Measurements from ENCODE around the gene TCTN3. TPM values are rescaled to one million over a fixed set of nuclear protein-coding genes. Genes with fewer than 3 reads are reported as not detected.

The TCTN3 gene
- total RNA-seq, 1 experiment from 2014 or later, result 32.5 TPM

- Mint-ChIP-seq H3K9me3 (ENCODE audit: unreplicated experiment) (peaks cover 7% of the 10 kb centered on the region), H3K4me1 (ENCODE audit: insufficient read depth, unreplicated experiment) (peaks cover 7% of the 10 kb centered on the region), H3K4me3 (ENCODE audit: unreplicated experiment) (peak overlapping the region; percentile 83), H3K27ac (ENCODE audit: low read depth, unreplicated experiment) (peak overlapping the region; percentile 86), H3K27me3 (ENCODE audit: insufficient read depth, unreplicated experiment) (no peaks in the 10 kb centered on the region), H3K36me3 (ENCODE audit: insufficient read depth, unreplicated experiment) (peaks cover 30% of the 10 kb centered on the region)
- TF ChIP-seq, protein P1, sequence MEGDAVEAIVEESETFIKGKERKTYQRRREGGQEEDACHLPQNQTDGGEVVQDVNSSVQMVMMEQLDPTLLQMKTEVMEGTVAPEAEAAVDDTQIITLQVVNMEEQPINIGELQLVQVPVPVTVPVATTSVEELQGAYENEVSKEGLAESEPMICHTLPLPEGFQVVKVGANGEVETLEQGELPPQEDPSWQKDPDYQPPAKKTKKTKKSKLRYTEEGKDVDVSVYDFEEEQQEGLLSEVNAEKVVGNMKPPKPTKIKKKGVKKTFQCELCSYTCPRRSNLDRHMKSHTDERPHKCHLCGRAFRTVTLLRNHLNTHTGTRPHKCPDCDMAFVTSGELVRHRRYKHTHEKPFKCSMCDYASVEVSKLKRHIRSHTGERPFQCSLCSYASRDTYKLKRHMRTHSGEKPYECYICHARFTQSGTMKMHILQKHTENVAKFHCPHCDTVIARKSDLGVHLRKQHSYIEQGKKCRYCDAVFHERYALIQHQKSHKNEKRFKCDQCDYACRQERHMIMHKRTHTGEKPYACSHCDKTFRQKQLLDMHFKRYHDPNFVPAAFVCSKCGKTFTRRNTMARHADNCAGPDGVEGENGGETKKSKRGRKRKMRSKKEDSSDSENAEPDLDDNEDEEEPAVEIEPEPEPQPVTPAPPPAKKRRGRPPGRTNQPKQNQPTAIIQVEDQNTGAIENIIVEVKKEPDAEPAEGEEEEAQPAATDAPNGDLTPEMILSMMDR (IDR thresholded peaks at IDR 0.05; ENCODE audit: unreplicated experiment), result no peak
- ChIA-PET CTCF (interaction anchor here (0.6 to 0.7 kb wide), 4 partner anchors 14 to 736 kb away, joined by 3 to 4 read pairs (median 4); no protein-coding TSS in a partner anchor), POLR2A (interaction anchor here (1.2 to 1.5 kb wide), 4 partner anchors 9 to 32 kb away, joined by 3 to 6 read pairs (median 3); no protein-coding TSS in a partner anchor)
- no TSS peak for BruUV-seq (replicated peaks)
- intact Hi-C loops (cut with micrococcal nuclease), result no loop called here
- DNase-seq (ENCODE audit: unreplicated experiment), result peak; percentile 21
Measured at GRCh38 chr10:95655571-95656290, 38.0 kb downstream of the TCTN3 start.

- peaks cover 7% of the 10 kb centered on the region for H3K4me1 Mint-ChIP-seq (ENCODE audit: insufficient read depth, unreplicated experiment)
- peaks cover 7% of the 10 kb centered on the region for H3K9me3 Mint-ChIP-seq (ENCODE audit: unreplicated experiment)
- DNase-seq (ENCODE audit: unreplicated experiment), result no peak
- H3K4me3 Mint-ChIP-seq (ENCODE audit: unreplicated experiment), result no peak overlapping the region
- POLR2A ChIA-PET, result interaction anchor here (1.1 kb wide), 1 partner anchor 18 kb away, joined by 4 read pairs; no protein-coding TSS in a partner anchor
- CTCF ChIA-PET, result interaction anchor here (1.2 to 1.5 kb wide), 2 partner anchors 223 to 279 kb away, joined by 4 to 5 read pairs; no protein-coding TSS in a partner anchor
- H3K27me3 Mint-ChIP-seq (ENCODE audit: insufficient read depth, unreplicated experiment), result no peaks in the 10 kb centered on the region
- H3K27ac Mint-ChIP-seq (ENCODE audit: low read depth, unreplicated experiment), result no peak overlapping the region
- TF ChIP-seq, protein P1 (IDR thresholded peaks at IDR 0.05; ENCODE audit: unreplicated experiment), result no peak
- intact Hi-C loops (cut with micrococcal nuclease), result no loop called here
- no TSS peak for BruUV-seq (replicated peaks)
- peaks cover 47% of the 10 kb centered on the region for H3K36me3 Mint-ChIP-seq (ENCODE audit: insufficient read depth, unreplicated experiment)
Measured at GRCh38 chr10:95653895-95654294, 39.8 kb downstream of the TCTN3 start.

DNA sequence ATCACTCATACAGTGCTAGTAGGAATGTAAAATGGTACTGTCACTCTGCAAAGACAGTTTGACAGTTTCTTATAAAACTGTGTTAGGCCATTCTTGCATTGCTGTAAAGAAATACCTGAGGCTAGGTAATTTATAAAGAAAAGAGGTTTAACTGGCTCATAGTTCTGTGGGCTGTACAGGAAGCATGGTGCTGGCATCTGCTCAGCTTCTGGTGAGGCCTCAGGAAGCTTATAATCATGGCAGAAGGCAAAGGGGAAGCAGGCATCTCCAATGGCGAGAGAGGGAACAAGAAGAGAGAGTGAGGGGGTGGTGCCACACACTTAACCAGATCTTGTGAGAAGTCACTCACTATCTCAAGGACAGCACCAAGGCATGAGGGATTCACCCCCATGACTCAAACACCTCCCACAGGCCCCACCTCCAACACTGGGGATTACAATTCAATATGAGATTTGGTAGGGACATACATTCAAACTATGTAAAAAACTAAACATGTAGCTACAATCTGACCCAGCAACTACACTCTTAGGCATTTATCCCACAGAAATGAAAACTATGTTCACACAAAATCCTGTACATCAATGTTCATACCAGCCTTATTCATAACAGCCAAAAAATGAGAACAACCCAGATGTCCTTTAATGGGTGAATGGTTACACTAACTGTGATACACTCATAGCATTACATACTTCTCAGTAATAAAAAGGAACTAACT is 42.2 kb downstream of the TCTN3 start:
- H3K27me3 Mint-ChIP-seq (ENCODE audit: insufficient read depth, unreplicated experiment), result no peaks in the 10 kb centered on the region
- ChIA-PET CTCF (interaction anchor here (0.6 to 3.2 kb wide), 4 partner anchors 42 to 288 kb away, joined by 3 to 16 read pairs (median 3); partner anchors contain the start of gene TCTN3), POLR2A (no interaction called here)

More for the DNA sequence above, 42.2 kb downstream of the TCTN3 start:
- BruUV-seq (replicated peaks), result no TSS peak
- no peak for DNase-seq (ENCODE audit: unreplicated experiment)
- peaks cover 7% of the 10 kb centered on the region for H3K4me1 Mint-ChIP-seq (ENCODE audit: insufficient read depth, unreplicated experiment)
- no peak overlapping the region for H3K4me3 Mint-ChIP-seq (ENCODE audit: unreplicated experiment)
- H3K36me3 Mint-ChIP-seq (ENCODE audit: insufficient read depth, unreplicated experiment), result peaks cover 66% of the 10 kb centered on the region
- no peak overlapping the region for H3K27ac Mint-ChIP-seq (ENCODE audit: low read depth, unreplicated experiment)
- peaks cover 7% of the 10 kb centered on the region for H3K9me3 Mint-ChIP-seq (ENCODE audit: unreplicated experiment)
- TF ChIP-seq, protein P1 (IDR thresholded peaks at IDR 0.05; ENCODE audit: unreplicated experiment), result no peak
- intact Hi-C loops (cut with micrococcal nuclease), result no loop called here

Measured in MCF 10A (cell line).